Mucosa of stomach (tissue), 1 donor: ENCODE data around the gene GTF2A2.
"Not testable (repeated sequence)": the region's sequence is repeated elsewhere in the genome, so short reads cannot be mapped to it uniquely, and the experiment has no call there.

ENCODE experiments used
- H3K27me3 ChIP-seq: one replicate; pipeline ENCODE4 v1.7.0; 2013; ENCODE audit warnings: mild to moderate bottlenecking, low read length; ENCODE audit not compliant: control insufficient read depth, insufficient read depth
- H3K36me3 ChIP-seq: one replicate; pipeline ENCODE4 v1.7.0; 2013; ENCODE audit warnings: low read length; ENCODE audit not compliant: control insufficient read depth, insufficient read depth
- H3K4me1 ChIP-seq: one replicate; pipeline ENCODE4 v1.7.0; 2013; ENCODE audit warnings: mild to moderate bottlenecking, low read length; ENCODE audit not compliant: control insufficient read depth, insufficient read depth
- H3K4me3 ChIP-seq: one replicate; pipeline ENCODE4 v1.7.0; 2013; ENCODE audit warnings: low read length
- H3K9ac ChIP-seq: one replicate; pipeline ENCODE4 v1.7.0; 2013; ENCODE audit warnings: mild to moderate bottlenecking, low read length, moderate library complexity
- H3K9me3 ChIP-seq: one replicate; pipeline ENCODE4 v1.7.0; 2013; ENCODE audit warnings: mild to moderate bottlenecking, low read length, moderate library complexity; ENCODE audit not compliant: control insufficient read depth
- donor health status: Pancreatic carcinoma.

The GTF2A2 gene

GRCh38 chr15:59656897-59657634 is at the start of gene GTF2A2:
Gene GTF2A2, minus strand, starts transcription at chr15:59657515. Its CDS starts 5,238 bp downstream, at chr15:59652277.
- H3K27me3 ChIP-seq, result no peaks in the 10 kb centered on the region
- H3K9me3 ChIP-seq, result no peaks in the 10 kb centered on the region
- H3K36me3 ChIP-seq, result no peaks in the 10 kb centered on the region
- peak within 1 kb of the TSS; percentile 83 for H3K9ac ChIP-seq
- peaks cover 14% of the 10 kb centered on the region for H3K4me1 ChIP-seq
- peak within 1 kb of the TSS; percentile 78 for H3K4me3 ChIP-seq

GRCh38 chr15:59703979-59704796 is 46.9 kb upstream of the GTF2A2 start:
- H3K4me1 ChIP-seq, result no peaks in the 10 kb centered on the region
- H3K27me3 ChIP-seq, result no peaks in the 10 kb centered on the region
- H3K9ac ChIP-seq, result no peak overlapping the region
- H3K9me3 ChIP-seq, result no peaks in the 10 kb centered on the region
- no peak overlapping the region for H3K4me3 ChIP-seq
- no peaks in the 10 kb centered on the region for H3K36me3 ChIP-seq

GRCh38 chr15:59702351-59702750 is 45.0 kb upstream of the GTF2A2 start:
- H3K9me3 ChIP-seq, result no peaks in the 10 kb centered on the region
- H3K9ac ChIP-seq, result no peak overlapping the region
- H3K27me3 ChIP-seq, result no peaks in the 10 kb centered on the region
- no peak overlapping the region for H3K4me3 ChIP-seq
- H3K36me3 ChIP-seq, result no peaks in the 10 kb centered on the region
- H3K4me1 ChIP-seq, result no peaks in the 10 kb centered on the region

- no peak overlapping the region for H3K9ac ChIP-seq
- H3K36me3 ChIP-seq, result no peaks in the 10 kb centered on the region
- no peak overlapping the region for H3K4me3 ChIP-seq
- H3K4me1 ChIP-seq, result no peaks in the 10 kb centered on the region
- no peaks in the 10 kb centered on the region for H3K27me3 ChIP-seq
- no peaks in the 10 kb centered on the region for H3K9me3 ChIP-seq
Measured at GRCh38 chr15:59701880-59702279, 44.6 kb upstream of the GTF2A2 start.

GRCh38 chr15:59699810-59700431 is 42.6 kb upstream of the GTF2A2 start:
- H3K36me3 ChIP-seq, result no peaks in the 10 kb centered on the region
- no peaks in the 10 kb centered on the region for H3K9me3 ChIP-seq
- H3K4me3 ChIP-seq, result no peak overlapping the region
- H3K4me1 ChIP-seq, result peaks cover 5% of the 10 kb centered on the region
- H3K27me3 ChIP-seq, result no peaks in the 10 kb centered on the region
- H3K9ac ChIP-seq, result no peak overlapping the region

GRCh38 chr15:59698065-59698464 is 40.8 kb upstream of the GTF2A2 start:
- H3K9me3 ChIP-seq, H3K27me3 ChIP-seq, H3K36me3 ChIP-seq, H3K4me3 ChIP-seq, H3K9ac ChIP-seq: not testable (repeated sequence)
- peaks cover 13% of the 10 kb centered on the region for H3K4me1 ChIP-seq

- no peak overlapping the region for H3K4me3 ChIP-seq
- no peaks in the 10 kb centered on the region for H3K27me3 ChIP-seq
- H3K36me3 ChIP-seq, result no peaks in the 10 kb centered on the region
- peaks cover 13% of the 10 kb centered on the region for H3K4me1 ChIP-seq
- H3K9ac ChIP-seq, result peak overlapping the region; percentile 16
- no peaks in the 10 kb centered on the region for H3K9me3 ChIP-seq
Measured at GRCh38 chr15:59696332-59696731, 39.0 kb upstream of the GTF2A2 start.

GRCh38 chr15:59694779-59695178 is 37.5 kb upstream of the GTF2A2 start:
- Histone ChIP-seq H3K27me3 (no peaks in the 10 kb centered on the region), H3K9ac (no peak overlapping the region)

GRCh38 chr15:59691194-59691805 is 34.0 kb upstream of the GTF2A2 start:
- Histone ChIP-seq H3K4me3 (no peak overlapping the region), H3K4me1 (peaks cover 25% of the 10 kb centered on the region), H3K9me3 (no peaks in the 10 kb centered on the region), H3K9ac (no peak overlapping the region), H3K27me3 (no peaks in the 10 kb centered on the region), H3K36me3 (no peaks in the 10 kb centered on the region)

More at GRCh38 chr15:59694779-59695178, 37.5 kb upstream of the GTF2A2 start:
- Histone ChIP-seq H3K4me3 (no peak overlapping the region), H3K4me1 (peaks cover 13% of the 10 kb centered on the region), H3K9me3 (no peaks in the 10 kb centered on the region), H3K36me3 (no peaks in the 10 kb centered on the region)

- Histone ChIP-seq H3K9ac (peak overlapping the region; percentile 100), H3K4me1 (peaks cover 29% of the 10 kb centered on the region), H3K9me3 (no peaks in the 10 kb centered on the region), H3K4me3 (peak overlapping the region; percentile 65), H3K27me3 (no peaks in the 10 kb centered on the region), H3K36me3 (no peaks in the 10 kb centered on the region)
Measured at GRCh38 chr15:59689626-59690236, 32.4 kb upstream of the GTF2A2 start.

- Histone ChIP-seq H3K4me1 (peaks cover 22% of the 10 kb centered on the region), H3K9ac (peak within 1 kb of the TSS; percentile 100), H3K9me3 (no peaks in the 10 kb centered on the region), H3K27me3 (no peaks in the 10 kb centered on the region), H3K4me3 (peak within 1 kb of the TSS; percentile 65), H3K36me3 (no peaks in the 10 kb centered on the region)
Measured at GRCh38 chr15:59688782-59689625, 31.7 kb upstream of the GTF2A2 start, which contains the start of gene BNIP2. Gene BNIP2, minus strand, starts transcription at chr15:59689320. Its CDS starts 6,863 bp downstream, at chr15:59682457.
